K562 (cell line): ENCODE measurements around the gene ANKRD13C. TPM values are rescaled to one million over a fixed set of nuclear protein-coding genes. Genes with fewer than 3 reads are reported as not detected.

ENCODE experiments used
- ATAC-seq: fragments of 200-7000 bp; cut with Tn5 transposase; 3 replicates; pipeline ENCODE4 v1.9.1; 2020; ENCODE audit warnings: moderate library complexity
- BruUV-seq: library from RNA; stranded (reverse); fragments of 400-500 nt; replicated peaks from 2 replicates; lab custom pipeline; 2021; lab: Mats Ljungman, UMichigan
- CTCF ChIA-PET: fragments of 300-600 bp; formaldehyde crosslinking; extraction: SDS; loops from one replicate; lab custom pipeline; 2021; ENCODE audit warnings: low intra/inter-chr PET ratio; lab: Yijun Ruan, JAX
- POLR2A ChIA-PET: fragments of 300-600, 350-650 bp; sonication (Branson Sonifier 250); formaldehyde crosslinking; extraction: SDS; loops from one replicate; lab custom pipeline; 2021; ENCODE audit warnings: antibody characterized with exemption, inconsistent platforms; lab: Yijun Ruan, JAX
- DNase-seq, 4 experiments: peaks; one replicate each; pipeline versions ENCODE4 v3.0.0 to v3.0.0-alpha.2; 2011 to 2018; ENCODE audit warnings: low spot score in 3 of 4, mixed read lengths in 3 of 4; ENCODE audit errors: extremely low read depth in 1 of 4
- FAIRE-seq: peaks from 2 replicates; lab custom pipeline; 2011; peaks lifted over from hg19 to GRCh38; lab: Jason Lieb, UNC
- H2AFZ ChIP-seq: 2 replicates; pipeline ENCODE4 v1.6.0; 2011; ENCODE audit warnings: low read depth, low read length, control low read depth, inconsistent platforms
- H3K27ac ChIP-seq: fragments of 200-600 bp; 3 replicates; pipeline ENCODE4 v1.8.0; 2011; ENCODE audit warnings: low read depth, mild to moderate bottlenecking, control low read depth, inconsistent platforms, low read length, moderate library complexity, mixed read lengths; ENCODE audit errors: extremely low read depth
- H3K27me3 ChIP-seq, 2 experiments: fragments of 300-600 bp in 1 of 2; 2 replicates in 1 of 2; 3 replicates in 1 of 2; pipeline versions ENCODE4 v1.6.0 to v1.8.0; 2011; ENCODE audit warnings: inconsistent platforms in 2 of 2, low read length in 2 of 2, mild to moderate bottlenecking in 1 of 2, mixed read lengths in 1 of 2, moderate library complexity in 1 of 2; ENCODE audit not compliant: control insufficient read depth in 2 of 2, insufficient read depth in 2 of 2
- H3K36me3 ChIP-seq: fragments of 300-600 bp; 3 replicates; pipeline ENCODE4 v1.8.0; 2011; ENCODE audit warnings: mild to moderate bottlenecking, low read length, inconsistent platforms; ENCODE audit not compliant: control insufficient read depth, insufficient read depth
- H3K4me1 ChIP-seq, 2 experiments: fragments of 200-600 bp in 1 of 2; replicated peaks in 1 of 2; 2 replicates in 1 of 2; 3 replicates in 1 of 2; pipeline versions ENCODE4 v1.5.1 to v1.8.0; 2011; ENCODE audit warnings: inconsistent platforms in 2 of 2, low read length in 2 of 2, mild to moderate bottlenecking in 1 of 2, mixed read lengths in 1 of 2, moderate library complexity in 1 of 2; ENCODE audit not compliant: control insufficient read depth in 2 of 2, insufficient read depth in 2 of 2
- H3K4me2 ChIP-seq: 2 replicates; pipeline ENCODE4 v1.6.1; 2011; ENCODE audit warnings: low read length, control low read depth, inconsistent platforms, mixed read lengths; ENCODE audit not compliant: insufficient read depth
- H3K4me3 ChIP-seq: fragments of 200-600 bp; sonication (generic), shearing (Covaris generic); 2 replicates; pipeline ENCODE4 v1.5.1; 2016; ENCODE audit warnings: control low read depth, inconsistent platforms
- H3K79me2 ChIP-seq: fragments of 200-600 bp; 3 replicates; pipeline ENCODE4 v1.8.0; 2011; ENCODE audit warnings: low read length, inconsistent platforms; ENCODE audit not compliant: control insufficient read depth, insufficient read depth
- H3K9ac ChIP-seq, 2 experiments: 2 replicates each; pipeline versions ENCODE4 v1.6.0 to v1.6.1; 2011; ENCODE audit warnings: low read depth in 2 of 2, low read length in 2 of 2, control low read depth in 1 of 2, inconsistent platforms in 1 of 2, mild to moderate bottlenecking in 1 of 2, mixed read lengths in 1 of 2; ENCODE audit not compliant: insufficient read depth in 1 of 2
- H3K9me1 ChIP-seq: one replicate; pipeline ENCODE4 v1.6.0; 2011; ENCODE audit warnings: inconsistent platforms, mild to moderate bottlenecking, low read length, moderate library complexity; ENCODE audit not compliant: control insufficient read depth, insufficient read depth
- H3K9me3 ChIP-seq: replicated peaks from 2 replicates; pipeline ENCODE4 v1.5.1; 2011; ENCODE audit warnings: low read depth, low read length, inconsistent platforms; ENCODE audit not compliant: control insufficient read depth, insufficient read depth
- H4K20me1 ChIP-seq: replicated peaks from 2 replicates; pipeline ENCODE4 v1.6.1; 2011; ENCODE audit warnings: low read length, inconsistent platforms, mixed read lengths; ENCODE audit not compliant: control insufficient read depth, insufficient read depth
- GTF2B ChIP-seq: IDR thresholded peaks from 2 replicates; pipeline ENCODE4 v1.6.1; 2011; ENCODE audit not compliant: insufficient read length; ENCODE audit errors: extremely low read depth
- ZNF324 ChIP-seq: fragments of 250-450 bp; sonication (Bioruptor Pico); IDR thresholded peaks from 2 replicates; pipeline ENCODE4 v1.4.0; 2020; ENCODE audit warnings: mild to moderate bottlenecking
- WGBS: fragments of 100-300 bp; shearing (Covaris generic); methylation state at CpG from one replicate; pipeline ENCODE4 v1.1.6; 2016; ENCODE audit warnings: low coverage, mixed read lengths; ENCODE audit not compliant: insufficient coverage; ENCODE audit errors: missing lambda C conversion rate; 5-methylcytosine and 5-hydroxymethylcytosine counted together
- in situ Hi-C: fragments of 300-500 bp; cut with MboI; formaldehyde crosslinking; loops from 4 replicates; pipeline ENCODE4 v1.15.0; 2018; ENCODE audit warnings: inconsistent platforms, mixed read lengths
- intact Hi-C: fragments of 100-400 bp; cut with micrococcal nuclease; formaldehyde crosslinking; loops from 2 replicates; pipeline ENCODE4 v1.14.2; 2022
- polyA plus RNA-seq, 8 experiments: library from polyadenylated mRNA; depleted of rRNA in 4 of 8; stranded (reverse) in 5 of 8; unstranded in 3 of 8; fragments of >200 nt; fragmentation: Nextera tagmentation in 2 of 8; fragmentation: Illumina TruSeq in 1 of 8; extraction: Ambion mirVana in 2 of 8; extraction: Trizol in 1 of 8; gene quantifications; 2 replicates each; pipeline versions ENCODE4 v1.2.1 to v1.2.3, GENCODE V29; 2011 to 2014; ENCODE audit warnings: inconsistent platforms in 1 of 8, missing spikeins in 1 of 8
- total RNA-seq, 7 experiments: library from RNA; depleted of rRNA in 6 of 7; stranded (reverse); fragments of >200 nt in 6 of 7; fragmentation: Illumina TruSeq in 2 of 7; extraction: Trizol in 2 of 7; gene quantifications; 2 replicates each; pipeline versions ENCODE4 v1.2.1 to v1.2.3, GENCODE V29; 2011 to 2021; ENCODE audit warnings: low replicate concordance in 1 of 7
- TF ChIP-seq, protein P1 (sequence below): fragments of 250-450 bp; sonication (Bioruptor Pico); IDR thresholded peaks from 2 replicates; pipeline ENCODE4 v1.9.0; 2021; ENCODE audit warnings: mild to moderate bottlenecking, inconsistent platforms
- TF ChIP-seq, protein P2 (sequence below): fragments of 200-800 bp; sonication (Bioruptor generic); IDR thresholded peaks from 2 replicates; pipeline ENCODE4 v1.6.1; 2017; ENCODE audit warnings: missing genetic modification characterization, missing compliant biosample characterization

Gene ANKRD13C
- total and polyA plus RNA-seq, 9 of the 15 experiments (the other 6 are each of a cell fraction or from before 2014, with no cell fraction given): 3.4 to 22.8 (median 12.5) TPM

DNA sequence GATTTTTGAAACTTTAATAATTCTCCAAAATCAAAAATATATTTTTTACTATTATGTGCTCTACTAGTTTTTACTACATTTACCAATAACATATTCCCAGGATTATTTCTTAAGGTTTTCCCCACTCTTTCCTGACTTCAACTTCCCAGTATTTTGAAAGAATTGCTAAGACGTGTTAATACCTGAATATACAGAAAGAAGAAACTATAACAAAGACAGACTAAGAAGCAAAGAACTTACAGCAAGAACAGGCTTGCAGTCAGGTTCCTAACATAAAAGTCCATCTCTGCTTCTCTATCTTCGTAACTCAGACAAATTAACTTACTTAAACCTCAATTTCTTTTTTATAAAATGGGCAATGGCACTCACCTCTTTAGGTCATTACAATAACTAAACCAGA, 70.2 kb downstream of the ANKRD13C start:
- TF ChIP-seq GTF2B (no peak), ZNF324 (CRISPR knock-in tag) (no peak)
- TF ChIP-seq, protein P1, sequence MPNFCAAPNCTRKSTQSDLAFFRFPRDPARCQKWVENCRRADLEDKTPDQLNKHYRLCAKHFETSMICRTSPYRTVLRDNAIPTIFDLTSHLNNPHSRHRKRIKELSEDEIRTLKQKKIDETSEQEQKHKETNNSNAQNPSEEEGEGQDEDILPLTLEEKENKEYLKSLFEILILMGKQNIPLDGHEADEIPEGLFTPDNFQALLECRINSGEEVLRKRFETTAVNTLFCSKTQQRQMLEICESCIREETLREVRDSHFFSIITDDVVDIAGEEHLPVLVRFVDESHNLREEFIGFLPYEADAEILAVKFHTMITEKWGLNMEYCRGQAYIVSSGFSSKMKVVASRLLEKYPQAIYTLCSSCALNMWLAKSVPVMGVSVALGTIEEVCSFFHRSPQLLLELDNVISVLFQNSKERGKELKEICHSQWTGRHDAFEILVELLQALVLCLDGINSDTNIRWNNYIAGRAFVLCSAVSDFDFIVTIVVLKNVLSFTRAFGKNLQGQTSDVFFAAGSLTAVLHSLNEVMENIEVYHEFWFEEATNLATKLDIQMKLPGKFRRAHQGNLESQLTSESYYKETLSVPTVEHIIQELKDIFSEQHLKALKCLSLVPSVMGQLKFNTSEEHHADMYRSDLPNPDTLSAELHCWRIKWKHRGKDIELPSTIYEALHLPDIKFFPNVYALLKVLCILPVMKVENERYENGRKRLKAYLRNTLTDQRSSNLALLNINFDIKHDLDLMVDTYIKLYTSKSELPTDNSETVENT (CRISPR knock-in tag): no peak
- TF ChIP-seq, protein P2, sequence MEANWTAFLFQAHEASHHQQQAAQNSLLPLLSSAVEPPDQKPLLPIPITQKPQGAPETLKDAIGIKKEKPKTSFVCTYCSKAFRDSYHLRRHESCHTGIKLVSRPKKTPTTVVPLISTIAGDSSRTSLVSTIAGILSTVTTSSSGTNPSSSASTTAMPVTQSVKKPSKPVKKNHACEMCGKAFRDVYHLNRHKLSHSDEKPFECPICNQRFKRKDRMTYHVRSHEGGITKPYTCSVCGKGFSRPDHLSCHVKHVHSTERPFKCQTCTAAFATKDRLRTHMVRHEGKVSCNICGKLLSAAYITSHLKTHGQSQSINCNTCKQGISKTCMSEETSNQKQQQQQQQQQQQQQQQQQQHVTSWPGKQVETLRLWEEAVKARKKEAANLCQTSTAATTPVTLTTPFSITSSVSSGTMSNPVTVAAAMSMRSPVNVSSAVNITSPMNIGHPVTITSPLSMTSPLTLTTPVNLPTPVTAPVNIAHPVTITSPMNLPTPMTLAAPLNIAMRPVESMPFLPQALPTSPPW (CRISPR knock-in tag): no peak
- Histone ChIP-seq H3K4me1 (no peaks in the 10 kb centered on the region), H3K9me3 (no peaks in the 10 kb centered on the region), H4K20me1 (no peaks in the 10 kb centered on the region), H3K4me3 (no peak overlapping the region), H3K36me3 (peaks cover 15% of the 10 kb centered on the region; the same call in 2 of the 3 replicates), H3K9me1 (no peaks in the 10 kb centered on the region), H2AFZ (no peak overlapping the region), H3K79me2 (no peaks in the 10 kb centered on the region), H3K27ac (no peak overlapping the region), H3K9ac (no peak overlapping the region), H3K4me2 (no peak overlapping the region), H3K27me3 (no peaks in the 10 kb centered on the region)
- 90% methylated on average over 2 of the region's 2 CpGs for WGBS
- no peak for FAIRE-seq
- BruUV-seq: no TSS peak
- intact Hi-C loops: no loop called here
- ATAC-seq: no peak
- DNase-seq: no peak
- POLR2A ChIA-PET: no interaction called here
- in situ Hi-C loops: no loop called here
- CTCF ChIA-PET: no interaction called here
